ENCODE data around the gene PPFIBP2. TPM values are rescaled to one million over a fixed set of nuclear protein-coding genes. Genes with fewer than 3 reads are reported as not detected.

PPFIBP2 gene
- total RNA-seq, 4 donors from 2014 or later = 28.1 to 61.1 (median 49.4) TPM

GRCh38 chr11:7574491-7575130, 60.8 kb downstream of the PPFIBP2 start:
- Histone ChIP-seq H3K27me3 (peaks cover 0 to 6% (median 0%) of the 10 kb centered on the region in 4 donors), H3K36me3 (peaks cover 0 to 8% (median 0%) of the 10 kb centered on the region in 3 donors), H3K4me1 (peaks cover 43 to 93% (median 47%) of the 10 kb centered on the region in 3 donors), H3K27ac (no peak overlapping the region), H3K4me3 (no peak overlapping the region), H3K9me3 (no peaks in the 10 kb centered on the region)
- 79 to 82% methylated on average over 5 of the region's 7 CpGs for WGBS, 2 donors
- TF ChIP-seq POLR2A (IDR thresholded peaks at IDR 0.05) (no peak), CTCF (IDR thresholded peaks at IDR 0.05) (no peak)
- intact Hi-C loops (cut with DNase I) = loop anchor here (5.0 kb wide), 1 partner anchor 83 kb away; no protein-coding TSS in a partner anchor
- DNase-seq = no peak

DNA sequence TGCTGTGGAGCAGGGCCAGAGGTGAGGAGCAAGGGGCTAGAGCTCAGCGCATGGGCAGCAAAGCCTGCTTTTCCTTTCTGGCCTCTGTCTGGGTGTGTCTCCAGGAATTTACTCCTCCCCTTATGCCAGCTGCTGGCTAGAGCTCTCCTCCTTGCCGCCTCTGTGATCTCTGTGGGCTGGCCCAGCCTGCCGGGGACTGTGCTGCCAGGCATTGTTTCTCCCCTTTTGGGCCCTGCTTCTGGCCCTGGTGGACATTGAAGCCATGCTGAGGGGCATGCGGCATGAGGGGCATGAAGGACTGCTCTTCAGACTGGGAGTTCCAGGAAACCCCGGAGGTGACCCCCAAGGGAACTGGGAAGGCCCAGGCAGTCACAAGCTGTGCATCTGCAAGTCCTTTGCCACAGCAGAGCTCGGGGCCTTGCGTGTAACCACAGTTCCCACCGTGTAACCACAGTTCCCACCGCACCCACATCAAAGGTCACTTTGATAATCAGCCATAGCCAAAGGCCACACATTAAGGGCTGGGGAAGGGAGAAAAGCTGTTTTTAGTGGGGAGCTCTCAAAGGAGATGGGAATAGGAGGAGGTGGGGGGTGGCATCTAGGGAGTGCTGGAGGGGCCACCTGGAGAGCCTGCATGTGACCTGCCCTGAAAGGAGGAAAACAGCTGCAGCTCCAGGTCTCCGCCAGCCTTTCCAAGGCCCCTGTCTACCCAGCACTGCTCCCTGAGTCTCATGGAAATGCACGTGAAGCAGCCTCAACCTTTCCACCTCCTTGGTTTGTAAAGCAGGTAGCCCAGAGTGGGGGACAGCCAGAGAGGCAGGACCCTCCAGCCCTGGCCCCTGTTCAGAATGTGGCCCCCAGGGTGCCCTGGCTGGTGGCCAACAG, 62.3 kb downstream of the PPFIBP2 start:
- DNase-seq = no peak

DNA sequence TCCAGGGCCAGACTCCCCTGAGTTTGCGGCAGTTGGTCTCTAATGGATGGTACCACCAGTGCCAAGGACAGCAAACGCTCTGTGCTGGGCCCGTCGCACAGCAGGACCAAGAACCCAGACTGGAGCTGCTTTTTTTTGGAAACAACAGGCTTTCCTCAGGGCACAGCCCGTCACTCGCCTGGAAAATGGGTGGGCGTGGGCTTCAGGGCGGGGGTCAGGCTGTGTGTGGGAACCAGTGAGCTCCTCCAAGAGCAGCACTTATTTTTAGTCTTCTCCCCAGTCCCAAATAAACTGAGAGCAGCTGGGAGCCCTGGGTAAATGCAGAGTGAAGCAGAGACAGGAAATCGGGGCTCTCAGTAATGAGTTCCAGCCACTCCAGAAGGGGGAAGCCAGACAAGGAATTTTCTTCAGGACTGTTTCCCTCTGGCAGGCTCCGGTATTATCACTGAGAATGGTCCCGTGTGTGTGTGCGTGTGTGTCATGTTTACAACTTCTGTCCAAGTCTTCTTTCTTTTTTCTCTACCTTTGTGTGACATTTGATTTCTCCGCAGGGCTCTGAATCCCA, 63.0 kb downstream of the PPFIBP2 start:
- no peak for DNase-seq
- Histone ChIP-seq H3K27ac (peak overlapping the region; percentile 66 to 89 (median 78)), H3K9me3 (no peaks in the 10 kb centered on the region), H3K27me3 (peaks cover 0 to 6% (median 0%) of the 10 kb centered on the region in 4 donors), H3K4me3 (peak overlapping the region in 3 of 4 donors; percentile 7 to 51 (median 24)), H3K36me3 (peaks cover 0 to 8% (median 0%) of the 10 kb centered on the region in 3 donors), H3K4me1 (peaks cover 41 to 84% (median 53%) of the 10 kb centered on the region in 3 donors)
- TF ChIP-seq CTCF (IDR thresholded peaks at IDR 0.05) (peak in 1 of 6 experiments; percentile 7), POLR2A (IDR thresholded peaks at IDR 0.05) (no peak)
- 11 to 18% methylated on average over 5 to 6 of the region's 13 CpGs for WGBS, 2 donors
- intact Hi-C loops (cut with DNase I) = no loop called here

More for the DNA sequence above, 62.3 kb downstream of the PPFIBP2 start:
- Histone ChIP-seq H3K4me1 (peaks cover 43 to 90% (median 54%) of the 10 kb centered on the region in 3 donors), H3K27ac (peak overlapping the region; percentile 66 to 89 (median 78)), H3K9me3 (no peaks in the 10 kb centered on the region), H3K4me3 (peak overlapping the region in 2 of 4 donors; percentile 24 to 51), H3K36me3 (peaks cover 0 to 8% (median 0%) of the 10 kb centered on the region in 3 donors), H3K27me3 (peaks cover 0 to 6% (median 0%) of the 10 kb centered on the region in 4 donors)
- WGBS, 2 donors = 39 to 45% methylated on average over 4 to 5 of the region's 11 CpGs
- no peak for TF ChIP-seq CTCF (IDR thresholded peaks at IDR 0.05)
- TF ChIP-seq POLR2A (IDR thresholded peaks at IDR 0.05) = peak in 1 of 4 donors; percentile 18
- intact Hi-C loops (cut with DNase I) = no loop called here

DNA sequence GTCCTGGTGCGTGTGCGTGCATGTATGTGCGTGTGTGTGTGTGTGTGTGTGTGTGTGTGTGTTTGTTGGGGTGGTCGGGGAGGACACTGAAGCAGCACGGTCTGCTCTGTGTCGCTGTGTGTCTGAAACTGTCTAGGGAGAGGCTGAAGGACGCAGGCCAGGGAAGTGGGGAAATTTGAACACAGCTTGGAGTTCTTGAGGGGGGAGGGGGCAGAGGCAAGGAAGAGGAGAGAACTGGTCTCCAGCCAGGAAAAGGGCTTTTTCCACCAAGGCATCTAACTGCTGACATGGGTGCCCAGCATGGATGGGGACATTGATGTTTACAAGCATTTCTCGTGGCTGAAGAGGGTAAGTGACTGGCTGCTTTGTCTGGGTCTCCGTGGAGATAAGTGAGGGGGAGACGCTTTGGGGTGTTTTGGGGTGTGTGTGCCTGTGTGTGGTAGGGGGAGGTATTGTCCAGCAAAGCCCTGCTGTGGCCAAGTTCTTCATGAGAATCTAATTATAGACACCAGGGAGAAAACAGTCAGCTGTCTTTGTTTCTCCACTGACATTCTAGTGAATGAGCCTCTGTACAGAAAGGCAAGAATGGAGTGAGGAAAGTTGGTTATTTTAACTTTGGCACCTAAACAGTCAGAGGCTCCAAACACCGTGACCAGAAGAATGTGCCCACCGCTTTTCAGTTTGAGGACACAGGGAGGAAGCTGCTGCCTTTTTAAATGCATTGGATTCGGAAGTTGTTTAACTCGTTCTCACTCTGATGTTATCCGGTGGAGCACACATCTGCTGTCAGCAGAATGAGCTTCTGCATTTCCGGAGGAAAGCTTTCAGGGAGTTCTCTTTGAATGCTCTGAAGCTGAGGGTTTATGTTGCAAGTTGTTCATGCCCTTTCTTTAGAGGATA, 63.7 kb downstream of the PPFIBP2 start:
- intact Hi-C loops (cut with DNase I) = no loop called here
- 20 to 25% methylated on average over 15 to 16 of the region's 16 CpGs for WGBS, 2 donors
- H3K9me3 ChIP-seq = no peaks in the 10 kb centered on the region
- H3K4me3 ChIP-seq = peak overlapping the region in 3 of 4 donors; percentile 20 to 51 (median 24)
- peaks cover 0 to 8% (median 0%) of the 10 kb centered on the region in 3 donors for H3K36me3 ChIP-seq
- peak overlapping the region; percentile 66 to 89 (median 78) for H3K27ac ChIP-seq
- TF ChIP-seq CTCF (IDR thresholded peaks at IDR 0.05) = no peak
- TF ChIP-seq POLR2A (IDR thresholded peaks at IDR 0.05) = no peak
- DNase-seq = no peak
- peaks cover 36 to 84% (median 47%) of the 10 kb centered on the region in 3 donors for H3K4me1 ChIP-seq
- peaks cover 0 to 6% (median 0%) of the 10 kb centered on the region in 4 donors for H3K27me3 ChIP-seq

All from esophagus squamous epithelium (tissue), 5 donors.